Endodermal cell (in vitro differentiated cells): Measurements from ENCODE around the gene TSPO. TPM values are rescaled to one million over a fixed set of nuclear protein-coding genes. Genes with fewer than 3 reads are reported as not detected.

Experiments
- DNase-seq: peaks from one replicate; pipeline ENCODE4 v3.0.0-alpha.2; 2017
- H3K27ac ChIP-seq: 2 replicates; pipeline ENCODE4 v1.5.1; 2013; ENCODE audit warnings: mild to moderate bottlenecking, low read depth, low read length, moderate library complexity
- H3K27me3 ChIP-seq: 2 replicates; pipeline ENCODE4 v1.6.1; 2013; ENCODE audit warnings: mild to moderate bottlenecking, low read length, moderate library complexity; ENCODE audit not compliant: insufficient read depth, control insufficient read depth, poor library complexity, severe bottlenecking
- H3K36me3 ChIP-seq: 2 replicates; pipeline ENCODE4 v1.7.0; 2013; ENCODE audit warnings: mild to moderate bottlenecking, low read length, moderate library complexity; ENCODE audit not compliant: control insufficient read depth, insufficient read depth
- H3K4me1 ChIP-seq: one replicate; pipeline ENCODE4 v1.7.0; 2013; ENCODE audit warnings: low read length; ENCODE audit not compliant: control insufficient read depth, insufficient read depth
- H3K4me3 ChIP-seq: 2 replicates; pipeline ENCODE4 v1.5.1; 2013; ENCODE audit warnings: mild to moderate bottlenecking, low read length, moderate library complexity
- H3K9ac ChIP-seq: 2 replicates; pipeline ENCODE4 v1.6.1; 2013; ENCODE audit warnings: mild to moderate bottlenecking, low read length, moderate library complexity; ENCODE audit not compliant: poor library complexity, severe bottlenecking; ENCODE audit errors: extremely low read depth
- H3K9me3 ChIP-seq: 2 replicates; pipeline ENCODE4 v1.6.1; 2013; ENCODE audit warnings: mild to moderate bottlenecking, low read length, moderate library complexity; ENCODE audit not compliant: control insufficient read depth
- H3K27ac Mint-ChIP-seq: 2 replicates; pipeline ENCODE4 v1.8.0; 2020; ENCODE audit warnings: mixed read lengths
- H3K27me3 Mint-ChIP-seq: 2 replicates; pipeline ENCODE4 v1.8.0; 2021; ENCODE audit warnings: mild to moderate bottlenecking, mixed read lengths; ENCODE audit not compliant: insufficient read depth
- H3K36me3 Mint-ChIP-seq: 2 replicates; pipeline ENCODE4 v1.8.0; 2020; ENCODE audit warnings: low read depth, mixed read lengths
- H3K4me1 Mint-ChIP-seq: 2 replicates; pipeline ENCODE4 v1.8.0; 2020; ENCODE audit warnings: mixed read lengths
- H3K4me3 Mint-ChIP-seq: 2 replicates; pipeline ENCODE4 v1.8.0; 2020; ENCODE audit warnings: mild to moderate bottlenecking, moderate library complexity, mixed read lengths
- H3K9me3 Mint-ChIP-seq: 2 replicates; pipeline ENCODE4 v1.8.0; 2020; ENCODE audit warnings: mild to moderate bottlenecking, mixed read lengths
- CTCF ChIP-seq: fragments of 200-600 bp; sonication (generic); conservative IDR thresholded peaks from 2 replicates; pipeline ENCODE4 v1.5.0; 2021; ENCODE audit warnings: antibody characterized with exemption, mild to moderate bottlenecking
- WGBS, 2 experiments: methylation state at CpG; one replicate each; pipeline versions ENCODE4 v1.1.5 to v1.1.7; 2013; ENCODE audit warnings: missing lambda C conversion rate in 2 of 2, mixed read lengths in 1 of 2; ENCODE audit not compliant: insufficient coverage in 1 of 2, insufficient read length in 1 of 2; 5-methylcytosine and 5-hydroxymethylcytosine counted together
- total RNA-seq, 2 donors: library from RNA; stranded (reverse); fragmentation: NEBNext Ultra II Directional in 1 of 2; extraction: Animal tissue kit (Norgen Biotek cat#: 25700) in 1 of 2; gene quantifications; 2 replicates in 1 of 2; 3 replicates in 1 of 2; pipeline ENCODE4 v1.2.1, GENCODE V29; 2021

The TSPO gene
- total RNA-seq, 2 donors from 2014 or later, result 9.6 to 12.3 TPM

- H3K27me3 Mint-ChIP-seq, result no peaks in the 10 kb centered on the region
- Histone ChIP-seq H3K27me3 (no peaks in the 10 kb centered on the region), H3K4me1 (no peaks in the 10 kb centered on the region), H3K36me3 (peaks cover 80% of the 10 kb centered on the region), H3K27ac (no peak overlapping the region), H3K9me3 (no peaks in the 10 kb centered on the region), H3K4me3 (no peak overlapping the region), H3K9ac (no peak overlapping the region)
- TF ChIP-seq CTCF, result no peak
- H3K27ac Mint-ChIP-seq, result no peak overlapping the region
- no peak for DNase-seq
- H3K4me3 Mint-ChIP-seq, result no peak overlapping the region
- WGBS, 2 experiments, result 80 to 93% methylated on average over 1 to 3 of the region's 5 CpGs
- peaks cover 62% of the 10 kb centered on the region for H3K36me3 Mint-ChIP-seq
- H3K4me1 Mint-ChIP-seq, result no peaks in the 10 kb centered on the region
- peaks cover 3% of the 10 kb centered on the region for H3K9me3 Mint-ChIP-seq
Observed at GRCh38 chr22:43135565-43135964, 15.8 kb upstream of the TSPO start.

GRCh38 chr22:43136255-43136654 lies 15.1 kb upstream of the TSPO start:
- no peak overlapping the region for H3K4me3 Mint-ChIP-seq
- peaks cover 3% of the 10 kb centered on the region for H3K9me3 Mint-ChIP-seq
- peaks cover 86% of the 10 kb centered on the region for H3K36me3 ChIP-seq
- no peak overlapping the region for H3K4me3 ChIP-seq
- WGBS, 2 experiments, result 75 to 96% methylated on average over 4 to 9 of the region's 9 CpGs
- no peaks in the 10 kb centered on the region for H3K4me1 ChIP-seq
- H3K9me3 ChIP-seq, result no peaks in the 10 kb centered on the region
- H3K4me1 Mint-ChIP-seq, result no peaks in the 10 kb centered on the region
- H3K27me3 ChIP-seq, result no peaks in the 10 kb centered on the region
- H3K36me3 Mint-ChIP-seq, result peaks cover 69% of the 10 kb centered on the region
- H3K27ac Mint-ChIP-seq, result no peak overlapping the region
- H3K9ac ChIP-seq, result no peak overlapping the region
- no peak overlapping the region for H3K27ac ChIP-seq
- peak; percentile 82 for DNase-seq
- no peaks in the 10 kb centered on the region for H3K27me3 Mint-ChIP-seq
- TF ChIP-seq CTCF, result peak; percentile 85

- Histone ChIP-seq H3K27me3 (no peaks in the 10 kb centered on the region), H3K9me3 (no peaks in the 10 kb centered on the region), H3K4me1 (no peaks in the 10 kb centered on the region), H3K36me3 (peaks cover 82% of the 10 kb centered on the region), H3K9ac (no peak overlapping the region), H3K27ac (no peak overlapping the region), H3K4me3 (no peak overlapping the region)
- no peak for TF ChIP-seq CTCF
- Mint-ChIP-seq H3K27me3 (no peaks in the 10 kb centered on the region), H3K4me1 (no peaks in the 10 kb centered on the region), H3K4me3 (no peak overlapping the region), H3K36me3 (peaks cover 68% of the 10 kb centered on the region), H3K27ac (no peak overlapping the region), H3K9me3 (peaks cover 3% of the 10 kb centered on the region)
- 88 to 96% methylated on average over 10 of the region's 10 CpGs for WGBS, 2 experiments
- no peak for DNase-seq
Observed at GRCh38 chr22:43136801-43137200, 14.6 kb upstream of the TSPO start.
